GM20431 (cell line): ENCODE measurements around the gene SHOX.
"Not testable (repeated sequence)": the region's sequence is repeated elsewhere in the genome, so short reads cannot be mapped to it uniquely, and the experiment has no call there.

ENCODE experiments used
- in situ Hi-C: fragments of 300-500 bp; cut with MseI, MboI; formaldehyde crosslinking; loops from one replicate; pipeline ENCODE4 v1.15.0; 2020; ENCODE audit warnings: low sequenced_read_pairs; ENCODE audit not compliant: unreplicated experiment

Gene SHOX

GRCh38 chrX:635428-636090 lies 5.0 kb downstream of the SHOX start:
- in situ Hi-C loops, result no loop called here

GRCh38 chrX:636981-637659 lies 6.5 kb downstream of the SHOX start:
- in situ Hi-C loops, result no loop called here

- in situ Hi-C loops, result no loop called here
These were observed 7.3 kb downstream of the SHOX start for GRCh38 chrX:637660-638481.

- in situ Hi-C loops, result no loop called here
These were observed 8.0 kb downstream of the SHOX start for GRCh38 chrX:638482-639131.

GRCh38 chrX:639151-639550 lies 8.6 kb downstream of the SHOX start:
- in situ Hi-C loops, result no loop called here

GRCh38 chrX:640641-641040 lies 10.1 kb downstream of the SHOX start:
- in situ Hi-C loops, result no loop called here

GRCh38 chrX:641671-642435 lies 11.3 kb downstream of the SHOX start:
- in situ Hi-C loops, result no loop called here

GRCh38 chrX:642436-643240 lies 12.0 kb downstream of the SHOX start:
- in situ Hi-C loops, result no loop called here

- in situ Hi-C loops, result no loop called here
These were observed 12.6 kb downstream of the SHOX start for GRCh38 chrX:643241-643595.

- in situ Hi-C loops, result no loop called here
These were observed 13.3 kb downstream of the SHOX start for GRCh38 chrX:643911-644303.

GRCh38 chrX:644304-645281 lies 14.0 kb downstream of the SHOX start:
- in situ Hi-C loops, result no loop called here

GRCh38 chrX:646228-646495 lies 15.6 kb downstream of the SHOX start:
- in situ Hi-C loops, result no loop called here

GRCh38 chrX:646796-647195 lies 16.2 kb downstream of the SHOX start:
- in situ Hi-C loops, result no loop called here

- in situ Hi-C loops, result no loop called here
These were observed 18.6 kb downstream of the SHOX start for GRCh38 chrX:649166-649565.

- in situ Hi-C loops, result no loop called here
These were observed 19.7 kb downstream of the SHOX start for GRCh38 chrX:650324-650723.

GRCh38 chrX:650811-651210 lies 20.2 kb downstream of the SHOX start:
- in situ Hi-C loops, result no loop called here

- in situ Hi-C loops, result not testable (repeated sequence)
These were observed 21.3 kb downstream of the SHOX start for GRCh38 chrX:651922-652321.

- in situ Hi-C loops, result no loop called here
These were observed 21.8 kb downstream of the SHOX start for GRCh38 chrX:652341-652741.
